Renal cortical epithelial cell (primary cell): ENCODE measurements around the gene REM1. TPM values are rescaled to one million over a fixed set of nuclear protein-coding genes. Genes with fewer than 3 reads are reported as not detected.
"Not testable (repeated sequence)": the region's sequence is repeated elsewhere in the genome, so short reads cannot be mapped to it uniquely, and the experiment has no call there.

Experiments used
- DNase-seq: peaks from one replicate; pipeline ENCODE4 v3.0.0-alpha.2; 2011; ENCODE audit warnings: low read depth
- total RNA-seq: library from RNA; depleted of rRNA; stranded (reverse); fragments of >200 nt; gene quantifications from 2 replicates; pipeline ENCODE4 v1.2.3, GENCODE V29; 2014

Gene REM1
- total RNA-seq, 1 donor from 2014 or later, result not detected

DNA sequence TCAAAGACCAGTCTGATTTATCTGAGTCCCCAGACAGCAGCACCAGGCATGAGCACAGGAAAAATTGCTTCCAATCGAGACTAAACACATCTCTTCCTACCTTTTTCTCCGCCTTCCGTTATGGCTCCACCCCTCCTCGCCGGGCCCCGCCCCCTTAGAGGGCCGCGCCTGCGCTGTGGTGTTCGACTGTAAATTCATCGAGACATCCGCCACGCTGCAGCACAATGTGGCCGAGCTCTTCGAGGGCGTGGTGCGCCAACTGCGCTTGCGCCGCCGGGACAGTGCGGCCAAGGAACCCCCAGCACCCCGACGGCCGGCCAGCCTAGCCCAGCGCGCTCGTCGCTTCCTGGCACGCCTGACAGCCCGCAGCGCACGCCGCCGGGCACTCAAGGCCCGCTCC, 8.9 kb downstream of the REM1 start:
- no peak for DNase-seq

DNA sequence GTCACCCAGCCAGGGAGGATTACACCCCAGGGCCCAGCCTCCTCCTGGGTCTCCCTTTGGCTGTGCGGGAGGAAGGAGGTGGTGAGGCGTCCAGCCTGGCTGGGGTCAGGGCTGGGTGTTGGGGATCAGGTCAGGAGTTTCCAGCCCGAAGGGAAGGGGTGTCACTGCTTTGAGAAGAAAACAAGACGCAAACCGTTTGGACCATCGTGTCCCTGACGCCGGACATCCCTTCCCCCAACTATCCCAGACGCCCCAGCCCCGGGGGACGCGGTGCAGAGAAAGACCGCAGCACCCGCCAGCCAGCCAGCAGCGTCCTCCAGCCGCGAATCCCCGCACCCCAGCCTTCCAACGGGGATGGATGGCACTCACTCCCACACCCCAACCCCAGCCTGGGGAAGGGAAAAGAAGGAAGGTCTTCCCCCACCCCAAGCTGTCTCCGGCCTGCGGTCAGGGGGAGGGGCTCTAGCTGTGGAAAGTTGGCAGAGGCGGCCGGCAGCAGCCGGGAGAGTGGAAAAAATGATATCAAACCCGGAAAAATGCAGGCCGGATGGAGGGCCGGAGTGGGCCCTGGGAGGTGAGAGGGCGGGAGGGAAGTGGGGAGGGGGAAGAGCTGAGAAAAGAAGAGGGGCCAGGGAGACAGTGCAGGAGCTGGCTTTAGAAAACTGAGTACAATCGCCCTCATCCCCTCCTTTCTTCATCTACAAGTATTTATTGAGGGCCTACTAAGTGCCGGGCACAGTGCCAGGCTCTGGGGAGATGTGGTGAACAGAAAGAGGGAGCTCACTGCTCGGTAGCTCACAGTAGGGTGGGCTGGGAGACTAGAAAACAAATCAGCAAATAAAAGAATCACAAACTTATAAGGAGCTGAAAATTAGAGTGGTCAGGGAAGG, 10.6 kb downstream of the REM1 start:
- DNase-seq, result no peak

DNA sequence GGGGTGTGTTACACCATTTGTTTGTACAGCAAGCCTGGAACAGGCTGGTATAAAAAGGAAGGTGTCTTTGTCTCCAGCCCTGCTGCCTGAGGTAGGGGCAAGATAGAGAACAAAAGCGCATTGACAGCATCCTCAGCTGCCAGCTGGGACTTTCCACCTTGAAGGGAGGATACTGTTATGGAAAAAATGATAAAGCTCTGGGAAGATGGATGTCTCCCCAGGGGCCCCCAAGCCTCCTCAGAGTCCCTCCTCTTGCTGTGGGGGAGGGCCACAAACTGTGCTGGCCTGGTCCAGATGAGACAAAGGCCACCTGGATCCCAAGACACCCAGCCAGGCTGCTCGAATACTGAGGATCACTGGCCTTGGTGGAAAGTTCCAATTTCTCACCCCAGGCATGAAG, 13.0 kb downstream of the REM1 start:
- no peak for DNase-seq

DNA sequence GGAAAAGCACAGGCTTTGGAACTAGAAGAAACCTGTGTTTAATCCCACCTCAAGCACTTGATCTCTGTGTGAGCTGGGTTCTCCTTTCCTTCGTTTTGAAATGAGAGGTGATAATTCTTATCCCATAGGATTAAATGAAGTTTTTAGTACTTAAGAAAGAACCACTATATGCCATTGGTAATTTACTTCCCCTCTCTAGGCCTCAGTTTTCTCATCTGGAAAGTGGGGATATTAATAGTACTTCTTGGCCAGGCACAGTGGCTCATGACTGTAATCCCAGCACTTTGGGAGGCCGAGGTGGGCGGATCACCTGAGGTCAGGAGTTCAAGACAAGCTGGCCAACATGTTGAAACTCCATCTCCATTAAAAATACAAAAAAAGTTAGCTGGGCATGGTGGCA, 14.1 kb downstream of the REM1 start:
- DNase-seq, result no peak

DNA sequence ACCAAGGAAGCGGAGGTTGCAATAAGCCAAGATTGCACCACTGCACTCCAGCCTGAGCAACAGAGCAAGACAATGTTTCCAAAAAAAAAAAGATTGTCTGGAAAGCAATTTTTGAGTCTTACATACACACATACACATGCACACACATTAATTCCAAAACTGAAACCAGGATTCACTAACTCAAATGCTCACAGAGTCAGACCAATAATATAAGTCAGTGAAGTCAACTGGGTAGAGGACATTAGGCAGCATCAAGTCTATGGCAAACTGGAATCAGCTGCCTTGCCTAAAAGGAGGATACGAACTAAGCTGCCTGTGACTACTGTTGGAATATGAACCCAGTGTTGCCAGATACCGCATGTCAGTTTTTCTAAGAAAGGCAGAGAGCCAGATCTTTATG, 15.7 kb downstream of the REM1 start:
- no peak for DNase-seq

DNA sequence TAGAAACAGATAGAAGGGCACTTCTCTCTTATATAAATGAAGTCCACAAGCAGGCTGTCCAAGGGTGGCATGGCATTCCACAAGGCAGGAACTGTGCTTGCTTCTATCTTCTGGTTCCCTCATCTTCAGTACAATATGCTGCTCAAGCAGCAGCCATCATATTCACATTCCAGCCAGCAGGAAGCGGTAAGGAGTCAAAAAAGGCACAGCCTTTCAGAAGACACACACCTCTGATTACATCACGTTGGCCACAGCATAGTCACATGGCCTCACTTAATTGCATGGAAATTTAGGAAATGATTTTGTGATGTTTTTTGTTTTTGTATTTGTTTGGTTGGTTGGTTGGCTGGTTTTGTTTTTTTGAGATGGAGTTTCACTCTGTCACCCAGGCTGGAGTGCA, 19.0 kb downstream of the REM1 start:
- peak; percentile 53 for DNase-seq

DNA sequence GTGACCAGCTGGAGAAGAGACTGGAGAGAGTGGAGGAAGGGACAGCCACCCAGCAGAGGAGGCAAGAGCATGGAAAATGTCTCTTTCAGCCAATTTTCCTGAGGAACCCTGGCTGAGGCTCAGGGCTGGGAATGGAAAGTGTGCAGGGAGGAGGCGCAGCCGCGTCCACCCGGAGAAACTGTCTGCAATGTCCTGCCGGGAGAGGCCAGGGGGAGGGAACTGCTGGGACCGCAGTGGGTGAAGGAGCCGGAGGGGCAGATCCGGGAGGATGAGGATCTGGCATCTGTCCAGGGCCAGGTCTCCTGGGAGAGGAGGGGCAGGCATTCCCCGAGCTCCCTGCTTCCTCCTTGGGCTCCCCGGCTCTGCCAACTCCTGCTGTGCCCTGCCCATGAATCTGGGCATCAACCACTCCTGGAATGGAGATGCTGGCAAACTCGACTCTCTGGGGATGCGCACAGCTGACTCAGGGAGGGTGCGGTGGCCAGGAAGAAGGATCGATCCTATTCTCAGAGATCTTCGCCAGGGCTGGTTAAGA, 21.7 kb downstream of the REM1 start:
- DNase-seq, result no peak

DNA sequence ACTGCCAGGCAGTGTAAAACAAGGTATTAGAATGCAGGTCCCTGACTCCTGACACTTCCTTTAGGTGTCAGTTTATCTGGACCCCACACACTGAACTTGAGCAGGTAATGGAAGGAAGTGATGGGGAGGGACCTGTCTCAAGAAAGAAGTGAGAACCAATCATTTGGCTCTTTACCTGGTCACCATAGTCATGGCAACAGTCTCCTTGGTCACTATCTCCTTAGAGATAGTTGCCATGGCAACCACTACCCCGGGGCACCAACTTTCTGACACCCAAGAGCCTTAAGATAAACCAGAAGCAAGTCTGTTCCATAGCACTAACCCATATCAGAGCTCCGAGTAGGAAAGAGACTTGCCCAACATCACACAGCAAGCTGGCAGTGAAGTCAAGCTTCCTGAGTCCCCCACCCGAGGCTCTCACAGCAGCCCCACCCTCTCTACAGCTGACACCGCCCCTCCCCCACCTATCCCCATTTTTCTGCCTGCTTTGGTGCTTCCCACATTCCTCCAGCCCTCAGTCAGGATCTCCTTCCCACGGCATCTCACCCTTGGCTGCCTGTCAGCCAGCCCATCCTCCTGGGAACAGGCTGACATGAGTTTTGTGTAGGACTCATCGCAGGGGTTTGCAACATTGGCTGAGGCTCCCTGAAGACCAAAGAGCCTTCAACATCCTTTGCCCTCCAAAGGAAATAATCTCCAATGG, 22.9 kb downstream of the REM1 start:
- DNase-seq, result no peak

DNA sequence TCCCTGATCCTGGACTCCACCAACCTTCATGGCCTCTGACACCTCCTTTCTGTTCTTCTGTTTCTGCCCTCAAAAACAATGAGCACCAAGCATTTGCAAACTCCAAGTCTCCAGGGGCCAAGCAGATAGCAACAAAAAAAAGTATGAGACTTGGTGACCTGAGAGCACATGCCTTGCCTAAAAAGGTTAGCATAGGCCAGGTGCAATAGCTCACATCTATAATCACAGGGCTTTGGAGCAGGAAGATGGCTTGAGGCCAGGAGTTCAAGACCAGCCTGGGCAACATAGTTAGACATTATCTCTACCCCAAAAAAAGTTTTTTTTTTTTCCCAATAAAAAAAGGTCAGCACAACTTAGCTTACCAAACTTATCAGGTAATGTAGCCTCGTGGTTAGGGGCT, 25.4 kb downstream of the REM1 start:
- no peak for DNase-seq

DNA sequence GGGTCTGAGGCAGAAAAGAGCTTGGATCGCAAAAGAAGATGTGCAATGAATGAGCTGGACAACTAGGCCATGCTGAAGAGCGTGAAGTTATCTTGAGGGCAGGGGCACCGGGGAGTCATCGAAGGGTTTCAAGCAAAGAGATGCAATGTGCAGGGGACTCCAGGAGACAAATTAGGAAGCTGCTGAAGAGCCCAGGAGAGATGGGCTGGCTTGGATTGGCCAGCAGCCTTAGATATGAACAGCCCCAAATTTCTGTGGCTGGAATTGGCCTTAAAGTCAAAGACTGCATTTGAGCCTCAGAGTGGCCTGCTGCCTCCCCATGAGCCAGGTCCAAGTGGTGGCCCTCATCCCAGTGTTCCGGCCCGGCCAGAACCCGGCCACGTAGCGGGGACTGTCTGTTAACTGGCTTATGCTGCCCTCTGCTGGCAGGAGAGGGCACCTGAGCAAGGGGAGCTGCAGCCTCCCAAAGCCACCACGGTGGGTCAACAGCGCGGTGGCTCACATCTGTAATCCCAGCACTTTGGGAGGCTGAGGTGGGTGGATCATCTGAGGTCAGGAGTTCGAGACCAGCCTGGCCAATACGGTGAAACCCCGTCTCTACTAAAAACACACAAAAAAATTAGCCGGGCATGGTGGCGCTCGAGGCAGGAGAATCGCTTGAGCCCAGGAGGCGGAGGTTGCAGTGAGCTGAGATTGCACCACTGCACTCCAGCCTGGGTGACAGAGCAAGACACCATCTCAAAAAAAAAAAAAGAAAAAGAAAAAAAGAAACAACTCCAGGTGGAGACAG, 28.0 kb downstream of the REM1 start:
- DNase-seq, result peak; percentile 32

DNA sequence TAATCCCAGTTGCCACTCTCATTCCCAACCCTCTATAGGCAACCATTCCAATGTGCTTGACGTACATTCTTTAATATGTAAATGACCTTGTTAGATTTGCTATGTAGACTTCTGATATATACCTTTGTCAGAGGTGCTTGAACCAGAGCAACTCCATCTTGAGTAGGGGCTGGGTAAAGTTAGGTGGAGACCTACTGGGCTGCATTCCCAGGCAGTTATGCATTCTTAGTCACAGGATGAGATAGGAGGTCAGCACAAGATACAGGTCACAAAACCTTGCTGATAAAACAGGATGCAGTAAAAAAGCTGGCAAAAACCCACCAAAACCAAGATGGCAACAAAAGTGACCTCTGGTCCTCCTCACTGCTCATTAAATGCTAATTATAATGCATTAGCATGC, 30.8 kb downstream of the REM1 start:
- no peak for DNase-seq

DNA sequence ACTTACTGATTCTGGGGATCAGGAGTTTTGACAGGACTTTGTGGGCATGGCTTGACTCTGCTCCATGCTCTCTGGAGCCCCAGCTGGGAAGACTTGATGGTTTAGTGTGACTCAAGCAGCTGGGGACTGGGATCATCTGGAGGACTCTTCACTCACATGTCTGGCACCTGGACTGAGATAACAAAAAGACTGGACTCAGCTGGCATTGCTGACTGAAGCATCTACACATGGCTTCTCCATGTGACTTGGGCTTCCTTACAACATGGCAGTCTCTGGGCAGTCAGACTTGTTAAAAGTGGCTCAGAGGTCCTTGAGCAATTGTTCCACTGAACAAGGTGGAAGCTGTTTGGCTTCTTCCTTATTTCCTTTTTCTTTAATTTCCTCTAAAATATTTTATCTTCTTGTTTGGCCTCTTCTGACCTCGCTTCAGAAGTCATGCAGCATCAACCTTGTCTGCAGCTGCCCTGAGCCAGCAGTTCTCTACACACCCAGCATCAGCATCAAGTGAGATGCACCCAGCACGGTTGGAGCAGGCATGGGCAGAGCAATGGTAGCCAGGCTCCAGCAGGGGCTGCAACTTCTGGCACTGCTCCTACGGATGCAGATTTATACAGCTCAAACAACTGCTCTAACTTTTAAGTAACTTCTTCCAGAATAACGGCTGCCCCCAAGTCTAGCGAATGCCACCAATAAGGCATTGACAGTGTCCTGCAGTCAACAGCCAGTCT, 33.6 kb downstream of the REM1 start:
- no peak for DNase-seq

DNA sequence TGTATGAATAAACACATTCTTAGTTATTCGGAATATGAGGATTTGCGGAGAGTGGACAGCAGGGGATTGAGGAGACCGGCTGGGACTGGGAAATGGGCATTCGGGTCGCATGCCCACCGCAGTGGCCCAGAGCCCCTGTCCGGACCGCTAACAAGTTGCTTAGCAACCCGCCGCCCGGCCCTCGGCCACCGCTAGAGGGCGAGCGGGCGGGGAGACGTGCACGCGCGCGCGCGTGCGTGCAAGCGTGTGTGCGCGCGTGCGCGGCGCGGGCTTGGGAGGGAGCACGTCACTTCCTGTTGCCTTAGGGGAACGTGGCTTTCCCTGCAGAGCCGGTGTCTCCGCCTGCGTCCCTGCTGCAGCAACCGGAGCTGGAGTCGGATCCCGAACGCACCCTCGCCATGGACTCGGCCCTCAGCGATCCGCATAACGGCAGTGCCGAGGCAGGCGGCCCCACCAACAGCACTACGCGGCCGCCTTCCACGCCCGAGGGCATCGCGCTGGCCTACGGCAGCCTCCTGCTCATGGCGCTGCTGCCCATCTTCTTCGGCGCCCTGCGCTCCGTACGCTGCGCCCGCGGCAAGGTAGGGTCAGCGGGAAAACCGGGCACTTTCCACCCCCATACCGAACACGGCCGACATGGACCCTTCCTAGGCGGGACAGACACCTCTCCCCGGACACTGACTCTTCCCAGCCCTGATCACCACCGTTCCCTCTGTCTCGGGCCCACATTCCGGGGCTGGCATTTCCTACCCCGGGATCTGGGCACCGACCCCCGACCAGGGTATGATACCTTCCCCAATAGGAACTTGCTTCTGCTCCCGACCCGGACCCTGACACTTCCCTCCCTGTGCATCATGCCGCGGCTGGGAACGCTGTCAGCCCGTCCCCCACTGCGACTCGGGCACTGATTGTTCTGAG, 39.3 kb downstream of the REM1 start, which contains the start of gene HM13:
HM13 (plus strand) TSS at position 289 of the 918 bp plus-strand sequence; CDS start at position 399, 110 bp downstream.
- peak; percentile 84 for DNase-seq

DNA sequence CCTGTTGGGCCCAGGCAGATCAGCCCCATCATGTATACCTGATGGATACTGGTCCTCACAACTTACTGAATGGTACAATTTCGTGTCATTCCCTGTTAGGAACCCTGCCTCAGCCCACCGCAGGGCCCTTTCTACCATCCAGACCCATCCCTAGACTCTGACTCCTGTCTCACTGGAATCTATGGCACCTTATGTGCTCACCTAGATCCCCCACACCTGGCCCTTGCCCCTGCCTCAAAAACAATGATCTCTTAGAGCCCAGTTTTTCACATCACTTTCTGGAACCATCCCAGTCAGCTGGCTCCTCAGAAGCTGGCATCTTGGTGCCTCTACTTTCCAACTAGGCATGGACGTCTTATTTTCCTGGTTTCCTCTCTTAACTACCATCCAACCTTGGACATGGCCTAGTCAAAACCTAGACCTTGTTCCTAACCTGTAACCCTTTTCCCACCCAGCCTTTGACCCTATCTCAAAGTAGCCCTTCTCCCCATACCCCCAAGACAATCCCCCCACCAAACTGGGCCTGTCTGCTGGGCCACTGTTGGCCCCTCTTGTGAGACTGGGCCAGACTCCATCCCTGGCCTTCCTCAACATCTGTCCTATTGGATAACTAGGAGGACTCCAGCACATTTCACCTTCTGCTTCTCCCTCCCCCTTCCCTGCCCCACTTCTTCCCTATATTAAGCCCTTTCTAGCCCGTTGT, 40.1 kb downstream of the REM1 start:
- DNase-seq, result no peak

DNA sequence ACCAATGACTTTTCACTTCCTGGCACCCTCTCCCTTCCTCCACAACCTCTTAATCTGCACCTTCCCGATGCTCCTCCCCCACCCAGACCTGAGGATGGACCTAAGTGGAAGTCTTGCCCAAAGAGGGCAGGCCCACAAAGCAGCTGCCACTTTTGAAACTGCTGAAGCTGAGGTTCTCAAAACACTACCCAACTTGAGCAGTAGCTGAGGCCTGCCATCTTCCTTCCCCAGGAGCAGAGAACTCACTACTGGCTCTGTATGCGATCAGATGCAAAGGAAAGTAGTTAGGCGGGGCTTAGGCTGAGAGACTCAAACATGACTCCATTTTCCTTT, 40.7 kb downstream of the REM1 start:
- no peak for DNase-seq

DNA sequence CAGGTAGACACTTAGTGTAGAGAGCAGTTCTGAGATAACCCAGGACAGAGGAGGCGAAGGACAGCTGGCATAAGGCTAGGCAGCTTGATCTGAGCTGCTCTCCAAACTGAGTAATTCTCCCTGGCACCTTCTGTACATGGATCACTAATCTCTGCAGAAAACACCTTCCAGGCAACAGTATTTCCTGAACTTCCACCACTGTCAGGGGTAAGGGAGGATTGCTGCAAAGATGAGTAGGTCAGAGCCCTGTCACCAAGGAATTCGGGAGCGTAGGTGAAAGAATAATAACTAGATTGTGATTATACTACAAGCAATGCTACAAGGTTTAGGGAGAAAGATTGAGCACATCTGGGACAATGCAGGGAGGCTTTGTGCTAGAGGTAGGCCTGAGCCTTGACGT, 41.1 kb downstream of the REM1 start:
- no peak for DNase-seq

DNA sequence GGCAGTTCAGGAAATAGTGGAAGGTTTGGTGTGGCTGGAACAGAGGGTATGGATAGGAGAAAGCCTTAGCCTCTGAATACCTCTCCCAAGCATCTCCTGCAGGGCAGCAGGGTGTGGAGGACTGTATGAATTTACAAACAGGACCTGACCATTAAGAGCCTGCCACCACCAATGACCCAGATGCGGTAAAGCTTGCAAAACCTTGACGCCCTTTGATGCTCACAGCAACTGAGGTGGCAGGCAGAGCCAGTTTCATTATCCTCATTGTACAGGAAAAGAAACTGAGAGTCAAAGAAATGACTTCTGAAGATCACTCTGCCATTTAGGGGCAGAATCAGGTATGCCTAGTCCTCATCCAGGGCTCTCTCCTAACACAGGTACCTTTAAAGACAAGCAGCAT, 41.6 kb downstream of the REM1 start:
- no peak for DNase-seq

DNA sequence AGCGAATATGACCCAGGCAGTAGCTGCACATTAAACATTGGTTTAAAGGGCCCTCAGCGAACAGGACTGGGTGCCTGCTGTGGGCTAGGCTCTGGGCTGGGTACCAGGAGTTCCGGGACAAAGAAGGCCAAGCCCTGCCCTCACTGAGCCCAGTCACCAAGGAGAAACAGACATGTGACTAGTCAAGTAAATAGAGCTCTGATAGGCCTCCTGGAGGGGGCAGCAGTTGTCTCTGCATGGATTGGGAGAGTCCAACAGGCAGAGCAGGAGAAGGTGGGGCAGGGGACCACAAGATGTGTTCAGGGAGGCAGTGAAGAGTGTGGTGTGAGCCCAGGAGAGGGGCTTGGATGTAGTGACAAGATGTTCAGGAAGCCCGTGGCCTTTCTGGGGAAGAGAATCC, 42.3 kb downstream of the REM1 start:
- DNase-seq, result peak; percentile 63

DNA sequence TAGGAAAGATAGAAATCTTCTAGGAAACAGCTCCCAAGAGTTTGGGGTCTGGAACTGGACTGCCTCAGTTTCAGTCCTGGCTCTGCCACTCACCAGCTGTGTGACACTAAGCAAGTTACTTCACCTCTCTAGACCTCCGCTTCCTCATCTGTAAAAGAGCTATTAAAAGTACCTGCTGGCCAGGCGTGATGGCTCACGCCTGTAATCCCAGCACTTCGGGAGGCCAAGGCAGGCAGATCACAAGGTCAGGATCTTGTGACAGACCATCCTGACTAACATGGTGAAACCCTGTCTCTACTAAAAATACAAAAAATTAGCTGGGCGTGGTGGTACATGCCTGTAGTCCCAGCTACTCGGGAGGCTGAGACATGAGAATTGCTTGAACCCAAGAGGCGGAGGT, 46.2 kb downstream of the REM1 start:
- DNase-seq, result not testable (repeated sequence)

DNA sequence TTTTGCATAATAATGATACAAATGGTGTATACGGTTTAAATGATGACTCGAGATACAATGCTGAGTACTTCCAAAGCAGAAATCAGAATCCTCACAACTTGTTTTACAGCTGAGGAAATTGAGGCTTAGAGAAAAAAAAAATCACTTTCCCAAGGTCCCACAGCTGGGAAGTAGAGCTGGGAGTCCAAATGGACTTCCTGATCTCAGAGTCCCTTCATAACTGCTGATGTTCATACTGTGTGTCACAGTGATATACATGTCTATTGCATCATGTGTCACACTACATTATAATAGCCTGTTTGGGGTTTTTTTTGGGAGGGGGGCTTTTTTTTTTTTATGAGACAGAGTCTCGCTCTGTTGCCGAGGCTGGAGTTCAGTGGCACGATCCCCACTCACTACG, 47.6 kb downstream of the REM1 start:
- DNase-seq, result no peak
